DMS79 (cell line): Measurements from ENCODE around the gene LYRM4.

ENCODE experiments used
- DNase-seq: peaks from one replicate; lab custom pipeline; 2025; lab: John Stamatoyannopoulos, UW

The LYRM4 gene

DNA sequence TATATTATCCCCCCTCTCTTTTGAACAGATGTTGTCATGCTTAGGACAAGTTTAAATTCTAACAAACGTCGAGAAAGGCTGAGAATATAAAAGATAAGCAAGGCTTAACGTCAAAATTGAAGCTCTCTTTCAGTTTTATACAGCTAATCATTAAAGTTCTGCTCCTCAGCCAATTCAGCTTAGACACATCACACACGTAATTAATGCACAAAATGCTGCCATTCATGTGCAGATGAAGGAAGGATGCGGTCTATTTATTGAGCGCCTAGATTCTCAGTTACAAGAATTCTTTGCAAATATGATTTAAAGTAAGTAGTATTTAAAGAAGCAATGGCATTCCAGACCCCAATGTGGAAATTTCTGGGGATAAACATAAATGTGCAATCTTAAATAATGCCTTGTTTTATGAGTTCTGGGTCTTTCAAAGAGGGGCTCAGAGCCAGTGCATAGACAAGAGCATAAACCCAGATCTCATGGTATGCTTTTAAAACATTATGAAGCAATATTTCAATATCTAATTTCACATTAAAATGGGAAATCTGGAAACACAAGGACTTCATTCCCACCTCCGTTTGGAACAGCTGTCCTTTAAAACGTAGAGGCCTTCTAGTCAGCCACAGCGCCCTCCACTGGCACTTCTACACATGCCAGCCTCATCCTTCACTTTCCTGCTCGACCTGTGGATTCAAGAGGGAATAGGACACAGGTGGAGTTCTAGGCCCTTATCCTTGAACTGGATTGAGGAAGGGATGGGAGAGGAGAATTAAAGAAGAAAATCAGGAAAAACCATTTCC is 85.8 kb downstream of the LYRM4 start:
- DNase-seq: no peak

- no peak for DNase-seq
These were observed 86.5 kb downstream of the LYRM4 start for GRCh38 chr6:5174244-5174643.

DNA sequence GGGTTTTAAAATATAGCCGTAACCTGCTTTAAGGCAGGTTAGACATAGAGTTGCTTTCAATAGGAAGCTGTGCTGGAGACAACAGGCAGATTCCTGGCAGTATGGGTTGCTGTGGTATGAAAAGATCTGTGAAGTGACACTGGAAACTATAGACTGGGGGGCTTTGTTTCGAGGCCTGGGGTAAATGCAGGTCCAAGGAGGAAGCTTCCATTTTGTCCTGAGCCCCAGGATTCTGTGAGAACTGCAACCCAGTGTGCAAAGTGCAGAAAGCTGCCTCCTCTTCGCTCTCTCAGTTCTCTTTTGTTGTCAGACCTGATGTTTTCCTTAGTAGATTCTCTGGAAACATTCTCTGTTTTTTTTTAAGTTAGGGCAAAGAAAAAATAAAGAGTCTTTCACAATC is 86.9 kb downstream of the LYRM4 start:
- no peak for DNase-seq

GRCh38 chr6:5172897-5173474 is 87.8 kb downstream of the LYRM4 start:
- no peak for DNase-seq

- DNase-seq: no peak
These were observed 88.6 kb downstream of the LYRM4 start for GRCh38 chr6:5172041-5172653.

DNA sequence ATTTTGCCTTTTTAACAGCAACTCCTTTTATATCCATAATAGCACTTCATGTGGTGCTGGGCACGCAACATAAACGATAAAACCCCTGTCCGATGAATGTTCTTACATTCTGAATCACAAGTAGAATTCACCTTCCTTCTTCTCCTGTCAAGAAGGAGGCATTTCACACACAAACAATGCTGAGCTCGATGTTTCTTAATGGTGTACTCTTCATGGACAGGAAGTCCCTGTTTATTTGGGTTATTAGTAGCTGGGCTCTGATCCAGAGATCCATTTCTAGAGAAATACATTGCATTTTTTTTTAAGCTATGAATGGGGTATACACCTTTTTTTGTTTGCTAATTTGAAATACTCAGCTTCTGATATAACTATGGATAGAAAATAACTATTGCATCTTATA is 93.2 kb downstream of the LYRM4 start:
- DNase-seq: no peak

- DNase-seq: no peak
These were observed 96.7 kb downstream of the LYRM4 start for GRCh38 chr6:5164092-5164491.

DNA sequence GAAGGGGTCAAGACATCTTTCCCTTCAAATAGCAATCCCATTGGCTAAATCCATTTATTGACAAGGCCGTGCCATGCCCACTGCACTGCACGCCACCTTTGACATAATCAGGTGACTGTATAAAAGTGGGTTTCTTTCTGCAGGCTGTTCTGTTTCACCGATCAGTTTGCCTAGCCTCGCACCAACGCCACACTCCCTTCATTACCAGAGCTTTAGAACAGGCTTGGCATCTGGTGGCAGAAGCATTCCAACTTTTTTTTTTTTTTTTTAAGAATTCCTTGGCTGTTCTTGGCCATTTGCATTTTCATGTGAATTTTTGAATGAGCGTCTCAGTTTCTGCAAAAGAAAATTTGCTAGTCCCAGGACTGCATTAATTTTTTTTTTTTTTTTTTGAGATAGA is 97.5 kb downstream of the LYRM4 start:
- no peak for DNase-seq

DNA sequence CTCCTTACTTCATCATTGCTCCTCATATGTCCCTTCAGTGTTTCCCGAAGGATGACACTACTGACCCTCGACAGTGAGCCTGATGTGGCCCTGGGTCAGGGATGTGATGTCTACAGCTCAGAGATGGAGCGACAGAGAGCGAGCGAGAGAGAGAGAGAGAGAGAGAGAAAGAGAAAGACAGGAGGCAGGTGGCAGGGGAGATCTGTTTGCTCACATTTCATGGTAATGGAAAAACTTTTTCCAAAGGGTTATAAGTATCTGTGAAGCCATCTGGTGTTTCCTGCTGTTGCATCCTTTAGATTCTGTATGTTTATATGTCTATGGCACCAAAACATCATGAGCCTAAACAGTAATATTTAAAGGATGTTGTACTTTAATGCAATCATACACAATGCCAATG is 98.4 kb downstream of the LYRM4 start:
- DNase-seq: no peak

DNA sequence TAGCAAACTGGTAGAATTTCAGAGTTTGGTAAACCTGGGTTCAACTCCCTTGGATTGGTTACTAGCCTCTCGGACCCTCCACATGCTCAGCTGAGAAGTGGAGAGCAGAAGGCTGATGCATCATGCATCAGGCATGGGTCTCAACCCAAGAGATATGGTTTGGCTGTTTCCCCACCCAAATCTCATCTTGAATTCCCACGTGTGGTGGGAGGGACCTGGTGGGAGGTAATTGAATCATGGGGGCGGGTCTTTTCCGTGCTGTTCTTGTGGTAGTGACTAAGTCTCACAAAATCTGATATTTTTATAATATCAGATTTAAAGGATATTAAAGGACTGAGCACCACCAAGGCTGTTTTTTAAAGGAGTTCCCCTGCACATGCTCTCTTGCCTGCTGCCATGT is 100.5 kb downstream of the LYRM4 start:
- DNase-seq: no peak

DNA sequence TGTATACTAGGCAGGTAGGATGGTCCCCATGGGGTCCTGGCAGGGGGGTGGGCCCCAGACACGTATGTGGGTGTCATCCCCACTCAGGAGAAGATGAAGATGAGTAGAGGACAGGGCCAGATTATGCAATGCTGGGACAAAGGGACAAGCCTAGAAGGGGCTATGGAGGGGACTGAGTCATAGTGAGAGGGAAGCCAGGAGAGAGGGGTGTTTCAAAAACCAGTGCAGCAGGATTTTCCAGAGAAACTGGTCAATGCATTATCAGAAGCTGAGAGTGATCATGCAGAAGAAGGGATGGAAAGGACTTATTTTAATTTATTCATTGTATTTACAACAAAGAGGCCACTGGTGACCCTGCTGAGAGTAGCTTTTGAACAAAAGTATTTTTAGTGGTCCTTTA is 101.6 kb downstream of the LYRM4 start:
- DNase-seq: no peak

DNA sequence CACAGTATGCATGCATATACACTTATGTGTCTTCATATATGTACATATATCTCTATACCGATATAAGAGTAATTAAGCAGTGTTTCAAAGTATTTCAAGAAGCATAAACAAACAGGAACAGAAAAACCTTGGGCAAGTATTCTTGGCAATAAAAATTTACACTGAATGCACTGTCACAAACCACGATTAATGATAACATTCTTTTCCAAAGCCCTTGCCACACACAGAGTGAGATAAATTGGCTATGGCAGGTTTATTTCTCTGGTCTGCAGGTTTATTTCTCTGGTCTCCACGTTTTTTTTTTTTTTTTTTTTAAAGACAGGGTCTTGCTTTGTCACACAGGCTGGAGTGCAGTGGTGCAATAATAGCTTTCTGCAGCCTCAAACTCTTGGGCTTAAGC is 102.6 kb downstream of the LYRM4 start:
- no peak for DNase-seq

DNA sequence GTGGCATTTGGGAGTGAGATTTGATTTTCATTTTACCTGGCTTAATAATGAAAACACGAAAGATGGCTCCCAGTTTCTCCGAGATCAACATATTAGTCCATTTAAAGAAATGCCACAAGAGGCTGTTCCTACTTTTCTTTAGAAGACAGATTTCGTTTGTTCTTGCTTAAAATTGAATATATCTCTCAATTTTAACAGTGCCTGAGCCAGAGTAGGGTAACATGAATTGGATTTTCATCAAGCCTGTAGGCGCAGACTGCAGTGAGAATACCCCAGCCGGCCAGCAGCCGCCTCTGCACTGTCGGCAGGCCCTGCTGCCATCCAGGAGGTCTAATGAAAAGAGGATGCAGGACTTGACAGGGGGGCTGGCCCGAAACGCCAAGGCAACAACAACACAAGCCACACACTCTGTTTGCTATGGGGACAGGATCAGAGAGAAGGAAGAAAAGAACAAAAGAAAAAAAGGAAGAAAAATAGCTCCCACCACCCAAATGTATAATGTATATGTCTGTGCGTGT is 103.1 kb downstream of the LYRM4 start:
- DNase-seq: no peak

DNA sequence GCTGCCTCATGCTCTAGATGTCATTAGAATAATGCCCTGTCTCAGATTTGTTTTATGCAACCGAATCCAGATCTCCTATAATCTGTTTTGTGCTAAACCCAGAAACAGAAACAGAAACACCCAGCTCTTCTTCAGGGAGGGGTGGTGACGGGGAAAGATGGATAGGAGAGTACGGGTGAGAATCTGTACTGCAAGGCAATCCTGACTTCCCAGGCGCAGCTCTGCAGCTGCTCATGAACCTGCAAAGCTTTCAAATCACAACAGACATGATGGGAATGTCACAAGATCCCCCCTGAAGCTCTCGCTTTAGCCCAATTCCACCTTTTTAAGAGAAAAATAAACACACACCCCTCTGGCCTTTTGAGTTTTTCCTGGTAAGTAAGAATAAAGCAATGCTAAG is 104.1 kb downstream of the LYRM4 start:
- no peak for DNase-seq

DNA sequence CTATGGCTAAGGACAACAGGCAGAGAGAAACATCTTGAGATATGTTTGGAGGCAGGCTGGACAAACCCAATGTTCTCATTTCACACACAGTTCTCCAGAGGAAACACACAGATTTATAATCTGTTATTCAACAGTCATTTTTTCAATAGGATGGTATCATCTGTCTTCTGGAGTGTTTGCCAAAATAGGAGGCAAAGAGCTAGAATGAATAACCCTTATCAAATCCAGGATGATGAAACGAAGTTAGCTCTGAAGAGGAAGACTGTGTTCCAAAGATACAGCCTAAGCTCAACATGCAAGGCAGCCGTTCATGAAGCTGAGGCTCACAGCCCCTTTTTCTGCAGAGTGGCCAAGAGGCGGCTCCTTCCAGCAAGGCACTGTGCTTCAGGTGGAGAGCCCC is 104.8 kb downstream of the LYRM4 start:
- DNase-seq: no peak

GRCh38 chr6:5153186-5153585 is 107.6 kb downstream of the LYRM4 start:
- DNase-seq: no peak

DNA sequence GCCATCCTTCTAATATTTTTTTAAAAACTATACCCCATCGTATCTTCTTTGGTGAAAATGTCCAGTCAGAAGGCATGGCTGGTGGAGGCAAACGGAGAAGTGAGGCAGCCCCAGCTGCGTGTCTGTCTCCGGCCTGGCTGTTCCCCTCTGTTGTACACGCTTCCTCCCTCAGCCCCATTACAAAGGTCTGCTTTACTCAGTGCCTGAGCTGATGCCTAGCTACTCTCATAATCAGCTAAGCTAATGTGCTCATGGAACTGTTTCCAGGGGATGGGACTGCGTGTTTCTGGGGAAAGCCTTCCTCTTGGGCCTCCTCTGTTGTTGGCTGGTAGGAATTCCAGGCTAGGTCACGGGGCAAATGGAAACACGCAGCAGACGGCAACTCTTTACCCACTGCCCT is 108.3 kb downstream of the LYRM4 start:
- no peak for DNase-seq

DNA sequence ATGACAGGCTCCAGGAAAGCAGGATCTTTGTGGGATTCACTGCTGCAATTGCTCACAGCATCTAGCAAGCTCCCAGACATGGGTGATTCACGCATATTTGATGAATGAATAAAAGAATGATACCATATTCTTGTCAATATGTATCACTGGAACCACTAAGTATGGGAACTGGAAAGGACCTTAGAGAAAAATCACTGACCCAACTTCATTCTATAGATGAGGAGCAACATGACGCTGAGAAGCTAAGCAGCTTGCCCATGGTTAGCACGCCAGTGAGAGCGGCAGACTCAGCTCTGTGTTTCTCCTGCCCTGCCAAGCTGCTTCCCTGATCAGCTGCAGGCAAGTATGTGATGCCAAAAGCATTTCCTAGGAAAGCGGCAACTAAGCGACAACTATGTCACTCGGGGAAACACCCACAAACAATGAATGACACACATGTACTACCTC is 108.8 kb downstream of the LYRM4 start:
- no peak for DNase-seq

DNA sequence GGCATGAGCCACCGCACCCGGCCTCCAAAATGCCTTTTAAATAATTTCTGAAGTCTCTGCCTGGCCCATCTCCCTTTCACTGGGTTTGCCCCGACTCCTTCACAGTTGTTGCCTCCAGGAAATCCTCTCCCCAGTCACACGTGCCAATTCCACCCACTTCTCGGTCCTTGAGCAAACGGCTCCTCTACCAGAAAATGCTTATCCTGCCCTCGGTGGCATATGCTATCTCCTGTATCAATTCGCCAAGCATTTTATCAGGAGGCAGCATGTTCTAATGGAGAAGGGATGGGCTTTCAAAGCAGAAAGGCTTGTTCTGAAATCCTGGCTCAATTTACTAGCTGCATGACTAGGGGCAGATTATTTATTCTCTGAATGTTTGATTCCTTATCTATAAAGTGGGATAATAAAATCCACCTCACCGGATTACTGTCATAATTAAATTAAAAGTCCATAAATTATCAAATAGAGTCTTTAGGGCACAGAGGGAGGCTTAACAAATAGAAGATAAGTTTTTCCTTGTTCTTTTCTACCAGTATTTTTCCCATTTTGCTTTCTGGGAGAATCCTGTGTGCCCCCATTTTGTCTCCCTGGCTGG is 109.3 kb downstream of the LYRM4 start:
- no peak for DNase-seq

DNA sequence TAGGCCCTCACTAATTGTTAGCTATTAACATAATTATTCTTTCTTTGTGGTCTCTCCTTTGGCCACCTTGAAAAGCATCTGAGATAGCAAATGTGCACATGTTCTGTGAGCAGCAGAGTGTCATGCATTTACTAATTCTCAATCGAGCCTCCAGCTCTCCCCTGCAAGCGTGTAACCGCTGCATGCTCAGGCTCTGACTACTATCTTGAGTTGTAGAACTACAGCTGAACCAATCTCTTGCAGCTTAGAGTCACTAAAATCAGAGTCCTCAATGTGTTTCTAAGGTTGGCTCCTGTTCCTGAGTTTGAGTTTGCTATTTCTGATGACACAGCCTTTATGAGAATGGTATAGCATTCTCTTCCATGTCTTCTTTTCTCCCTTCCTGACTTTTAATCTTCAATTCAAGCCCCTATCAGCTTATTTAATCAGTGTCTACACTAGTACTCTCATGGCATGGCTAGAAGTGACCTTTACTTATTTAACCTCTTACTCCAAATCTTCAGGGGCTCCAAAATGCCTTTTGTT is 110.1 kb downstream of the LYRM4 start:
- DNase-seq: no peak

DNA sequence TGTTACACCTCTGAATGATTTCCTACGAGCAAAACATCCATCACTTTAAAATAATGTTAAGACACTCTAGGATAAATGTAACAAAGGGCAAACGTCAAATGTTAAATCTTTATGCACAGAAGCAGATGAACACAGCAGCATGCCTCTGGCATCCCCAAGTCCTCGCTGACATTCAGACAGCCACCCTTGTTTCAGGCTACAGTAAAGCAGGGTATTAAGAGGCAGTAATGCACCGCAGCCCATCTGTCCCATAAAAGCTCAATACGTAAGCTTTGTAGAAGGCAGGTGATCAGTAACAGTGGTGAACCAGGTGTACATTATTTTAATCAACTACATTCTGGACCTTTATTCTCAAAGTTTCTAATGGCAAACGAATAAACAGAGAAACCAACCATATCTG is 110.9 kb downstream of the LYRM4 start:
- DNase-seq: no peak

GRCh38 chr6:5149159-5149704 is 111.5 kb downstream of the LYRM4 start:
- DNase-seq: no peak
